H1 (cell line): ENCODE data around the gene FXYD3.

Source experiments
- E2F6 ChIP-seq: IDR thresholded peaks from 2 replicates; pipeline ENCODE4 v1.6.1; 2012; ENCODE audit warnings: inconsistent platforms
- POLR2AphosphoS5 ChIP-seq: IDR thresholded peaks from 2 replicates; pipeline ENCODE4 v1.6.1; 2011; ENCODE audit warnings: low read depth, low read length

GRCh38 chr19:35105047-35105410, 10.6 kb upstream of the FXYD3 start:
- TF ChIP-seq POLR2AphosphoS5 (no peak), E2F6 (no peak)
